NT2/D1 (cell line): ENCODE data around the gene WFS1.

Experiments
- SUZ12 ChIP-seq: IDR thresholded peaks from 2 replicates; pipeline ENCODE4 v1.6.1; 2011; ENCODE audit not compliant: insufficient read length, insufficient read depth; ENCODE audit errors: extremely low read depth
- ZNF274 ChIP-seq: IDR thresholded peaks from 2 replicates; pipeline ENCODE4 v1.6.1; 2011; ENCODE audit warnings: mild to moderate bottlenecking, low read depth, low read length

DNA sequence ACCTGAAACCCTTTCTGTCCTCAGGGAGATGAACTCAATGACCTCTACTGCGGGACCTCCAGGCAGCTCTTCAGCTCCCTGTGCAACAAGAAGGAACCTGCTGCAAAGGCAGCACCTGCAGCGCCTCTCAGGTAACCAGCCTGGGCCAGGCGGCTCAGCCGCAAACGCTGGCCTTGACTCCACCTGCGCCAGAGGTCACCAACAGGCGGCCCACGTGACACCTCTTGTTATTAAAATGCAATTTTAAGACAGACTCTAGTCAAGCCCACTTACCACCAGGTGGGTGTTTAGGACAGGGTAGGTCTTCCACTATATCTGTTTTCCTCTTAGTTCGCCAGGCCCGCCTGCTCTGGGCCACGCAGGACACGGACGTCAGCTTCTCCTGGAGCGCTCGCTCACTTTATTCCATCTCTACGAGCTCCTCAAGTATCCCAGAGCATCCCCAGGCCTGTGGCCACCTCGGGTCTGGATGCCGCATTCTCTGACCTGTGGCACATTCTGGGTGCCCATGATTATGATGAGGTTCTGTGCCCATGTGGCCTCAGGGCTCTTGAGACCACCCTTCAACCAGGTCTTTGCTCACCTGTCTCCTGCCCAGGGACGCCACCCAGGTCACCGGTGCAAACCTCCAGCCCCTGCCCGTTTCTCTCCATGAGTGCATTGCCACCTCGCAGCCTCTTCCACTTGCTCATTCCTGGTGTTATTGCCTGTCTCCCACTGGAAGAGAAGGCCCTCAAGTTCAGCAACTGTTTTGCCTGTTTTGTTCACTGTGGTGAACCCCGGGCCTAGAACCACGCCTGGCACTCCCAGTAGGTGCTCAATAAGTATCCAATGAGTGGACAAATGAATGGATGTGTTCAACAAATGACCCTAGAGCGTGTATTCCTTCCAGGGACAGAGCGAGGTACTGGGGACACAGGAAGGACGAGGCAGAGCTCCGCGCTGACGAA lies 36.5 kb upstream of the WFS1 start:
- no peak for TF ChIP-seq ZNF274
- TF ChIP-seq SUZ12, result no peak
